ENCODE results near the gene ANKRD49. TPM values are rescaled to one million over a fixed set of nuclear protein-coding genes. Genes with fewer than 3 reads are reported as not detected.

Gene ANKRD49
- total and polyA plus RNA-seq, 2 of the 4 experiments (the other 2 are of a cell fraction), result 7.2 to 10.4 TPM

DNA sequence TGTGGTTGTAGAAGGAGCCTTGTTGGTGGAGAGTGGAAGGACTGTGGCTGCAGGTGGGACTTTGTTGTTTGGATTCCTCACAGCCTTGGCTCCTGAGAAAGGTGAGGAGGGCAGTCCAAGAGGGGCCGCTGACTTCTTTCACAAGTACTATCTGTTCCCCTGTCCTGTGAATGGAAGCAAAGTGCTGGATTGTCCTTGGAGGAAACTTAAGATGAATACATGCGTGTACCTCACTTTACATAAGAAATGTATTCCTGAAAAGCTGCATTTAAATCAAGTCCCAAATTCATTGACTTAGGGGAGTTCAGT is 52.3 kb downstream of the ANKRD49 start (continued):
- TF ChIP-seq MAFK (IDR thresholded peaks at IDR 0.05; ENCODE audit: low read depth, low read length), result no peak
- TF ChIP-seq MAZ (IDR thresholded peaks at IDR 0.05; ENCODE audit: borderline replicate concordance, low read depth, low read length), result no peak
- TF ChIP-seq CEBPB (IDR thresholded peaks at IDR 0.05; ENCODE audit: low read depth, low read length), result no peak
- TF ChIP-seq MXI1 (IDR thresholded peaks at IDR 0.05; ENCODE audit: borderline replicate concordance, low read depth, low read length), result no peak

- Histone ChIP-seq H3K14ac (replicated peaks; ENCODE audit: low read depth, low read length) (no peak overlapping the region), H3K56ac (ENCODE audit: extremely low read depth, insufficient read depth, low read length) (no peak overlapping the region), H4K20me1 (ENCODE audit: insufficient read depth, low read length) (peaks cover 10% of the 10 kb centered on the region; the same call in 1 of the 2 replicates), H2BK20ac (ENCODE audit: low read depth, low read length) (no peak overlapping the region), H4K91ac (ENCODE audit: insufficient read depth, low read depth, low read length) (no peak overlapping the region), H3K18ac (ENCODE audit: low read depth, low read length) (no peak overlapping the region), H3K9me3 (ENCODE audit: control insufficient read depth, insufficient read depth, low read length) (no peaks in the 10 kb centered on the region), H3K27ac (ENCODE audit: insufficient read depth, low read length) (no peak overlapping the region), H3K4me3 (ENCODE audit: insufficient read depth, low read depth, low read length) (no peak overlapping the region), H3K36me3 (ENCODE audit: control insufficient read depth, insufficient read depth, low read length) (peaks cover 2% of the 10 kb centered on the region; the same call in 1 of the 2 replicates), H2AFZ (replicated peaks; ENCODE audit: low read length, poor library complexity) (no peak overlapping the region), H3K79me1 (ENCODE audit: low read depth in 1 of 2, low read length in 2 of 2) (peaks cover 12 to 39% of the 10 kb centered on the region in 2 experiments), H3K4me2 (ENCODE audit: low read depth, low read length) (peak overlapping the region; percentile 53), H3K27me3 (ENCODE audit: control insufficient read depth, insufficient read depth, low read length) (no peaks in the 10 kb centered on the region), H2BK5ac (ENCODE audit: low read depth, low read length, poor library complexity, severe bottlenecking) (no peak overlapping the region), H2AK5ac (ENCODE audit: low read depth, low read length) (no peak overlapping the region), H2AK9ac (replicated peaks; ENCODE audit: low read depth, low read length, poor library complexity) (no peak overlapping the region), H4K5ac (ENCODE audit: low read depth, low read length) (no peak overlapping the region), H2BK120ac (ENCODE audit: low read depth, low read length) (no peak overlapping the region), H4K8ac (ENCODE audit: low read depth in 2 of 2, low read length in 2 of 2) (no peak overlapping the region), H3K4ac (ENCODE audit: low read depth, low read length) (no peak overlapping the region), H2BK15ac (ENCODE audit: low read depth, low read length) (no peak overlapping the region), H3K4me1 (ENCODE audit: control insufficient read depth, insufficient read depth, low read length) (peaks cover 6% of the 10 kb centered on the region), H3K9me1 (ENCODE audit: insufficient read depth, low read length) (peaks cover 8% of the 10 kb centered on the region), H3K23ac (ENCODE audit: low read depth, low read length) (no peak overlapping the region), H3K9ac (ENCODE audit: low read depth, low read length) (no peak overlapping the region; the same call in 1 of the 2 replicates)
- intact Hi-C loops (cut with micrococcal nuclease), result no loop called here
- ATAC-seq (ENCODE audit: low read depth) (no peak), DNase-seq (no peak)
- no CpG with 5 or more reads among the region's 1 CpG for WGBS, 2 experiments (ENCODE audit: extremely low coverage in 2 of 2, insufficient read length in 1 of 2)
- ChIA-PET POLR2A (ENCODE audit: unreplicated experiment) (no interaction called here), CTCF (interaction anchor here (1.4 kb wide), 1 partner anchor 12 kb away, joined by 4 read pairs; no protein-coding TSS in a partner anchor)
- in situ Hi-C loops (cut with MboI; ENCODE audit: low sequenced_read_pairs), result no loop called here
- dilution Hi-C loops (cut with HindIII; ENCODE audit: low sequenced_read_pairs, unreplicated experiment), result no loop called here
- TF ChIP-seq RFX5 (IDR thresholded peaks at IDR 0.05; ENCODE audit: low read depth, low read length), result no peak
- no TSS peak for BruUV-seq (replicated peaks)
Observed at GRCh38 chr11:94546886-94547285, 53.1 kb downstream of the ANKRD49 start.

Data from IMR-90 (cell line).